ENCODE results near the gene STAT1. TPM values are rescaled to one million over a fixed set of nuclear protein-coding genes. Genes with fewer than 3 reads are reported as not detected.

The STAT1 gene
- total RNA-seq, 1 donor from 2014 or later = 12.4 TPM

- Mint-ChIP-seq H3K4me3 (ENCODE audit: unreplicated experiment) (no peak overlapping the region), H3K4me1 (ENCODE audit: low read depth, unreplicated experiment) (peaks cover 7% of the 10 kb centered on the region), H3K27me3 (ENCODE audit: unreplicated experiment) (no peaks in the 10 kb centered on the region), H3K9me3 (ENCODE audit: unreplicated experiment) (peaks cover 1% of the 10 kb centered on the region), H3K36me3 (ENCODE audit: unreplicated experiment) (peaks cover 7% of the 10 kb centered on the region), H3K27ac (ENCODE audit: unreplicated experiment) (no peak overlapping the region)
- TF ChIP-seq CTCF (IDR thresholded peaks at IDR 0.05; ENCODE audit: partially characterized antibody, unreplicated experiment) = no peak
- DNase-seq = no peak
Observed at GRCh38 chr2:190972213-190972612, 41.8 kb downstream of the STAT1 start.

GRCh38 chr2:190970873-190971506 lies 43.0 kb downstream of the STAT1 start:
- no peak for TF ChIP-seq CTCF (IDR thresholded peaks at IDR 0.05; ENCODE audit: partially characterized antibody, unreplicated experiment)
- H3K27me3 Mint-ChIP-seq (ENCODE audit: unreplicated experiment) = no peaks in the 10 kb centered on the region
- DNase-seq = no peak
- peaks cover 1% of the 10 kb centered on the region for H3K9me3 Mint-ChIP-seq (ENCODE audit: unreplicated experiment)
- H3K27ac Mint-ChIP-seq (ENCODE audit: unreplicated experiment) = peak overlapping the region; percentile 20
- H3K4me3 Mint-ChIP-seq (ENCODE audit: unreplicated experiment) = no peak overlapping the region
- peaks cover 7% of the 10 kb centered on the region for H3K36me3 Mint-ChIP-seq (ENCODE audit: unreplicated experiment)
- peaks cover 7% of the 10 kb centered on the region for H3K4me1 Mint-ChIP-seq (ENCODE audit: low read depth, unreplicated experiment)

- H3K27me3 Mint-ChIP-seq (ENCODE audit: unreplicated experiment) = no peaks in the 10 kb centered on the region
- no peak for TF ChIP-seq CTCF (IDR thresholded peaks at IDR 0.05; ENCODE audit: partially characterized antibody, unreplicated experiment)
- no peak for DNase-seq
- H3K36me3 Mint-ChIP-seq (ENCODE audit: unreplicated experiment) = peaks cover 7% of the 10 kb centered on the region
- H3K4me1 Mint-ChIP-seq (ENCODE audit: low read depth, unreplicated experiment) = peaks cover 7% of the 10 kb centered on the region
- no peak overlapping the region for H3K27ac Mint-ChIP-seq (ENCODE audit: unreplicated experiment)
- H3K4me3 Mint-ChIP-seq (ENCODE audit: unreplicated experiment) = no peak overlapping the region
- peaks cover 1% of the 10 kb centered on the region for H3K9me3 Mint-ChIP-seq (ENCODE audit: unreplicated experiment)
Observed at GRCh38 chr2:190970160-190970559, 43.8 kb downstream of the STAT1 start.

GRCh38 chr2:190968522-190968921 lies 45.4 kb downstream of the STAT1 start:
- Mint-ChIP-seq H3K9me3 (ENCODE audit: unreplicated experiment) (no peaks in the 10 kb centered on the region), H3K4me1 (ENCODE audit: low read depth, unreplicated experiment) (peaks cover 7% of the 10 kb centered on the region), H3K4me3 (ENCODE audit: unreplicated experiment) (no peak overlapping the region), H3K36me3 (ENCODE audit: unreplicated experiment) (peaks cover 7% of the 10 kb centered on the region), H3K27me3 (ENCODE audit: unreplicated experiment) (no peaks in the 10 kb centered on the region), H3K27ac (ENCODE audit: unreplicated experiment) (no peak overlapping the region)
- DNase-seq = no peak
- TF ChIP-seq CTCF (IDR thresholded peaks at IDR 0.05; ENCODE audit: partially characterized antibody, unreplicated experiment) = no peak

GRCh38 chr2:190965580-190966222 lies 48.3 kb downstream of the STAT1 start:
- Mint-ChIP-seq H3K27me3 (ENCODE audit: unreplicated experiment) (no peaks in the 10 kb centered on the region), H3K9me3 (ENCODE audit: unreplicated experiment) (no peaks in the 10 kb centered on the region), H3K4me3 (ENCODE audit: unreplicated experiment) (no peak overlapping the region), H3K27ac (ENCODE audit: unreplicated experiment) (no peak overlapping the region), H3K36me3 (ENCODE audit: unreplicated experiment) (peaks cover 5% of the 10 kb centered on the region), H3K4me1 (ENCODE audit: low read depth, unreplicated experiment) (peaks cover 9% of the 10 kb centered on the region)
- no peak for TF ChIP-seq CTCF (IDR thresholded peaks at IDR 0.05; ENCODE audit: partially characterized antibody, unreplicated experiment)
- DNase-seq = no peak
